Panc1 (cell line): ENCODE measurements around the gene HBP1.

Experiments
- POLR2AphosphoS5 ChIP-seq: IDR thresholded peaks from 2 replicates; pipeline ENCODE4 v1.6.1; 2012; ENCODE audit warnings: mild to moderate bottlenecking, low read depth, low read length, moderate library complexity
- TF ChIP-seq, protein P1 (sequence below), 2 experiments: IDR thresholded peaks; 2 replicates each; pipeline ENCODE4 v1.6.1; 2011 to 2012; ENCODE audit warnings: low read depth in 2 of 2, control low read depth in 1 of 2, low read length in 1 of 2, mild to moderate bottlenecking in 1 of 2, moderate library complexity in 1 of 2; ENCODE audit not compliant: insufficient read depth in 1 of 2
- TF ChIP-seq, protein P2 (sequence below): fragments of 450-650 bp; IDR thresholded peaks from 2 replicates; pipeline ENCODE4 v1.5.1; 2017; ENCODE audit warnings: mild to moderate bottlenecking

DNA sequence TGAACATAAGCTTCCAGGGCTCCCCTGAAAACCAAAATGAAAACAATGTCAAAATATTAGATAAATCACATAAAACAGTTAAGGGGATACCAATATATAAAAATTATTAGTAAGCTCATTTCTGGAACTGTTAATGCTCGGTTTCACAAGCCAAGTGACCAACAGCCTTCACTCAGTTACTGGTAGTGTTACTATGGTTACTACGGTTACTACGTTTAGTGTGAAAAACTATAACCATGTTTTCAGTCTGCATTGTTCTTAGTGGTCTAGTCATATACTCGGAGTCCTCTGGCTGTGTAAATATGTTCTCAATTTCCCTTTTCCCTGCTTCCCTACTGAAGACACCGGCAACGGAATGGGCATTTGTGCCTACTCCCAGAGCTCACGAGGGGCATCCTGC is 34.8 kb downstream of the HBP1 start:
- TF ChIP-seq, protein P1, sequence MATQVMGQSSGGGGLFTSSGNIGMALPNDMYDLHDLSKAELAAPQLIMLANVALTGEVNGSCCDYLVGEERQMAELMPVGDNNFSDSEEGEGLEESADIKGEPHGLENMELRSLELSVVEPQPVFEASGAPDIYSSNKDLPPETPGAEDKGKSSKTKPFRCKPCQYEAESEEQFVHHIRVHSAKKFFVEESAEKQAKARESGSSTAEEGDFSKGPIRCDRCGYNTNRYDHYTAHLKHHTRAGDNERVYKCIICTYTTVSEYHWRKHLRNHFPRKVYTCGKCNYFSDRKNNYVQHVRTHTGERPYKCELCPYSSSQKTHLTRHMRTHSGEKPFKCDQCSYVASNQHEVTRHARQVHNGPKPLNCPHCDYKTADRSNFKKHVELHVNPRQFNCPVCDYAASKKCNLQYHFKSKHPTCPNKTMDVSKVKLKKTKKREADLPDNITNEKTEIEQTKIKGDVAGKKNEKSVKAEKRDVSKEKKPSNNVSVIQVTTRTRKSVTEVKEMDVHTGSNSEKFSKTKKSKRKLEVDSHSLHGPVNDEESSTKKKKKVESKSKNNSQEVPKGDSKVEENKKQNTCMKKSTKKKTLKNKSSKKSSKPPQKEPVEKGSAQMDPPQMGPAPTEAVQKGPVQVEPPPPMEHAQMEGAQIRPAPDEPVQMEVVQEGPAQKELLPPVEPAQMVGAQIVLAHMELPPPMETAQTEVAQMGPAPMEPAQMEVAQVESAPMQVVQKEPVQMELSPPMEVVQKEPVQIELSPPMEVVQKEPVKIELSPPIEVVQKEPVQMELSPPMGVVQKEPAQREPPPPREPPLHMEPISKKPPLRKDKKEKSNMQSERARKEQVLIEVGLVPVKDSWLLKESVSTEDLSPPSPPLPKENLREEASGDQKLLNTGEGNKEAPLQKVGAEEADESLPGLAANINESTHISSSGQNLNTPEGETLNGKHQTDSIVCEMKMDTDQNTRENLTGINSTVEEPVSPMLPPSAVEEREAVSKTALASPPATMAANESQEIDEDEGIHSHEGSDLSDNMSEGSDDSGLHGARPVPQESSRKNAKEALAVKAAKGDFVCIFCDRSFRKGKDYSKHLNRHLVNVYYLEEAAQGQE (IDR thresholded peaks at IDR 0.05; ENCODE audit: insufficient read depth in 1 of 2, low read depth in 2 of 2, low read length in 1 of 2): no peak
- TF ChIP-seq, protein P2, sequence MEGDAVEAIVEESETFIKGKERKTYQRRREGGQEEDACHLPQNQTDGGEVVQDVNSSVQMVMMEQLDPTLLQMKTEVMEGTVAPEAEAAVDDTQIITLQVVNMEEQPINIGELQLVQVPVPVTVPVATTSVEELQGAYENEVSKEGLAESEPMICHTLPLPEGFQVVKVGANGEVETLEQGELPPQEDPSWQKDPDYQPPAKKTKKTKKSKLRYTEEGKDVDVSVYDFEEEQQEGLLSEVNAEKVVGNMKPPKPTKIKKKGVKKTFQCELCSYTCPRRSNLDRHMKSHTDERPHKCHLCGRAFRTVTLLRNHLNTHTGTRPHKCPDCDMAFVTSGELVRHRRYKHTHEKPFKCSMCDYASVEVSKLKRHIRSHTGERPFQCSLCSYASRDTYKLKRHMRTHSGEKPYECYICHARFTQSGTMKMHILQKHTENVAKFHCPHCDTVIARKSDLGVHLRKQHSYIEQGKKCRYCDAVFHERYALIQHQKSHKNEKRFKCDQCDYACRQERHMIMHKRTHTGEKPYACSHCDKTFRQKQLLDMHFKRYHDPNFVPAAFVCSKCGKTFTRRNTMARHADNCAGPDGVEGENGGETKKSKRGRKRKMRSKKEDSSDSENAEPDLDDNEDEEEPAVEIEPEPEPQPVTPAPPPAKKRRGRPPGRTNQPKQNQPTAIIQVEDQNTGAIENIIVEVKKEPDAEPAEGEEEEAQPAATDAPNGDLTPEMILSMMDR: no peak
- no peak for TF ChIP-seq POLR2AphosphoS5
